Stomach smooth muscle (tissue), 2 donors: Measurements from ENCODE around the gene PRMT2.
"Not testable (repeated sequence)": the region's sequence is repeated elsewhere in the genome, so short reads cannot be mapped to it uniquely, and the experiment has no call there.

ENCODE experiments used
- H3K27ac ChIP-seq: one replicate; pipeline ENCODE4 v1.7.0; 2013; ENCODE audit warnings: mild to moderate bottlenecking, low read length, inconsistent platforms
- H3K27me3 ChIP-seq, 2 donors: one replicate each; pipeline ENCODE4 v1.7.0; 2013; ENCODE audit warnings: low read length in 2 of 2; ENCODE audit not compliant: insufficient read depth in 2 of 2, control insufficient read depth in 1 of 2
- H3K36me3 ChIP-seq, 2 donors: one replicate each; pipeline ENCODE4 v1.7.0; 2013; ENCODE audit warnings: low read length in 2 of 2; ENCODE audit not compliant: control insufficient read depth in 2 of 2, insufficient read depth in 2 of 2
- H3K4me1 ChIP-seq: one replicate; pipeline ENCODE4 v1.7.0; 2013; ENCODE audit warnings: low read length; ENCODE audit not compliant: control insufficient read depth, insufficient read depth
- H3K4me3 ChIP-seq, 2 donors: one replicate each; pipeline ENCODE4 v1.7.0; 2013; ENCODE audit warnings: low read length in 2 of 2
- H3K9ac ChIP-seq, 2 donors: one replicate each; pipeline ENCODE4 v1.7.0; 2013; ENCODE audit warnings: low read length in 2 of 2, mild to moderate bottlenecking in 1 of 2
- H3K9me3 ChIP-seq, 2 donors: one replicate each; pipeline ENCODE4 v1.7.0; 2013; ENCODE audit warnings: low read length in 2 of 2; ENCODE audit not compliant: control insufficient read depth in 2 of 2
- donor health status: healthy.
- donor health status: Pancreatic carcinoma.

PRMT2 gene

DNA sequence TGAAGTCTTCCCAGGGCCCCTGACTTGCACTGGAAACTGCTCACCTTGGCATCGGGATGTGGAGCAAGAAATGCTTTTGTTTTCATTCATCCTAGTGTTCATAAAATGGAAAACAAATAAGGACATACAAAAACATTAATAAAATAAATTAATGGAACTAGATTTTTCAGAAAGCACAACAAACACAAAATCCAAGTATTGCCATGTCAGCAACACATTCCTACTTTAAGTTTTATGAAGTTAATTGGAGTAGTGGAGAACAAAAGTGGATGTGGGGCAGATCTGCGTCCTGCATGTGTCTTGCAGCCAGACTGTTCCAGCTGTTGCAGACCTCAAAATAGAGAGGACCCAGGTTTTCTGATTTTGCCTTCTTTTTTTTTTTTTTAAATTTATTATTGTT lies 32.9 kb downstream of the PRMT2 start:
- H3K27ac ChIP-seq, result no peak overlapping the region
- H3K36me3 ChIP-seq, result peaks cover 12 to 18% of the 10 kb centered on the region in 2 donors
- no peaks in the 10 kb centered on the region for H3K9me3 ChIP-seq
- H3K9ac ChIP-seq, result no peak overlapping the region
- peak overlapping the region in 1 of 2 donors; percentile 58 for H3K4me3 ChIP-seq
- H3K27me3 ChIP-seq, result peaks cover 2 to 13% of the 10 kb centered on the region in 2 donors
- H3K4me1 ChIP-seq, result peaks cover 12% of the 10 kb centered on the region

DNA sequence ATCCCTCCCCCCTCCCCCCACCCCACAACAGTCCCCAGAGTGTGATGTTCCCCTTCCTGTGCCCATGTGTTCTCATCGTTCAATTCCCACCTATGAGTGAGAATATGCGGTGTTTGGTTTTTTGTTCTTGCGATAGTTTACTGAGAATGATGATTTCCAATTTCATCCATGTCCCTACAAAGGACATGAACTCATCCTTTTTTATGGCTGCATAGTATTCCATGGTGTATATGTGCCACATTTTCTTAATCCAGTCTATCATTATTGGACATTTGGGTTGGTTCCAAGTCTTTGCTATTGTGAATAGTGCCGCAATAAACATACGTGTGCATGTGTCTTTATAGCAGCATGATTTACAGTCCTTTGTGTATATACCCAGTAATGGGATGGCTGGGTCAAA lies 33.4 kb downstream of the PRMT2 start:
- not testable (repeated sequence) for H3K9ac ChIP-seq, H3K4me3 ChIP-seq, H3K27ac ChIP-seq, H3K9me3 ChIP-seq
- H3K4me1 ChIP-seq, result peaks cover 12% of the 10 kb centered on the region
- peaks cover 2 to 13% of the 10 kb centered on the region in 2 donors for H3K27me3 ChIP-seq
- peaks cover 12 to 13% of the 10 kb centered on the region in 2 donors for H3K36me3 ChIP-seq

GRCh38 chr21:46674430-46675007 lies 39.0 kb downstream of the PRMT2 start:
- no peaks in the 10 kb centered on the region for H3K36me3 ChIP-seq
- H3K27me3 ChIP-seq, result no peaks in the 10 kb centered on the region
- H3K9me3 ChIP-seq, result no peaks in the 10 kb centered on the region
- no peaks in the 10 kb centered on the region for H3K4me1 ChIP-seq
- no peak overlapping the region for H3K9ac ChIP-seq
- no peak overlapping the region for H3K4me3 ChIP-seq
- no peak overlapping the region for H3K27ac ChIP-seq

GRCh38 chr21:46675595-46676280 lies 40.3 kb downstream of the PRMT2 start:
- H3K4me3 ChIP-seq, result no peak overlapping the region
- no peaks in the 10 kb centered on the region for H3K36me3 ChIP-seq
- H3K27me3 ChIP-seq, result no peaks in the 10 kb centered on the region

DNA sequence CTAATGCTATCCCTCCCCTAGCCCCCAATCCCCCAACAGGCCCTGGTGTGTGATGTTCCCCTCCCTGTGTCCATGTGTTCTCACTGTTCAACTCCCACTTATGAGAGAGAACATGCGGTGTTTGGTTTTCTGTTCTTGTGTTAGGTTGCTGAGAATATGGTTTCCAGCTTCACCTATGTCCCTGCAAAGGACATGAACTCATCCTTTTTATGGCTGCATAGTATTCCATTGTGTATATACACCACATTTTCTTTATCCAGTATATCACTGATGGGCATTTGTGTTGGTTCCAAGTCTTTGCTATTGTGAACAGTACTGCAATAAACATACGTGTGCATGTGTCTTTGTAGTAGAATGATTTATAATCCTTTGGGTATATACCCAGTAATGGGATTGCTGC lies 41.1 kb downstream of the PRMT2 start:
- not testable (repeated sequence) for H3K36me3 ChIP-seq, H3K27ac ChIP-seq, H3K4me3 ChIP-seq, H3K4me1 ChIP-seq, H3K9me3 ChIP-seq, H3K27me3 ChIP-seq, H3K9ac ChIP-seq

More at GRCh38 chr21:46675595-46676280, 40.3 kb downstream of the PRMT2 start:
- H3K9ac ChIP-seq, result no peak overlapping the region
- H3K9me3 ChIP-seq, result no peaks in the 10 kb centered on the region
- H3K4me1 ChIP-seq, result no peaks in the 10 kb centered on the region
- H3K27ac ChIP-seq, result no peak overlapping the region

- H3K4me3 ChIP-seq, H3K9me3 ChIP-seq, H3K27ac ChIP-seq, H3K27me3 ChIP-seq, H3K4me1 ChIP-seq, H3K36me3 ChIP-seq, H3K9ac ChIP-seq: not testable (repeated sequence)
Observed at GRCh38 chr21:46681593-46681992, 46.1 kb downstream of the PRMT2 start.

- H3K27me3 ChIP-seq, H3K27ac ChIP-seq, H3K4me1 ChIP-seq, H3K36me3 ChIP-seq, H3K4me3 ChIP-seq, H3K9ac ChIP-seq, H3K9me3 ChIP-seq: not testable (repeated sequence)
Observed at GRCh38 chr21:46698652-46699051, 63.2 kb downstream of the PRMT2 start.

DNA sequence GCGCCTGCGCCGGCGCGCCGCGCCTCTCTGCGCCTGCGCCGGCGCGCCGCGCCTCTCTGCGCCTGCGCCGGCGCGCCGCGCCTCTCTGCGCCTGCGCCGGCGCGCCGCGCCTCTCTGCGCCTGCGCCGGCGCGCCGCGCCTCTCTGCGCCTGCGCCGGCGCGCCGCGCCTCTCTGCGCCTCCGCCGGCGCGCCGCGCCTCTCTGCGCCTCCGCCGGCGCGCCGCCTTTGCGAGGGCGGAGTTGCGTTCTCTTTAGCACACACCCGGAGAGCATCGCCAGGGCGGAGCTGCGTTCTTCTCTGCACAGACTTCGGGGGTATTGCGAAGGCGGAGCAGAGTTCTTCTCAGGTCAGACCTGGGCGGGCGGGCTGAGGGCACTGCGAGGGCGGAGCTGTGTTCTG lies 63.6 kb downstream of the PRMT2 start:
- H3K4me1 ChIP-seq, H3K36me3 ChIP-seq, H3K27me3 ChIP-seq, H3K9ac ChIP-seq, H3K27ac ChIP-seq, H3K4me3 ChIP-seq, H3K9me3 ChIP-seq: not testable (repeated sequence)
